Stimulated activated CD8-positive, alpha-beta memory T cell treated with anti-CD3 and anti-CD28 coated beads, Interleukin-15, amount 100 ng/mL, for 24 hours (primary cell): ENCODE data around the gene BAAT.

Source experiments
- DNase-seq: peaks from one replicate; pipeline ENCODE4 v3.0.0-alpha.2; 2020; ENCODE audit warnings: low read depth

Gene BAAT

DNA sequence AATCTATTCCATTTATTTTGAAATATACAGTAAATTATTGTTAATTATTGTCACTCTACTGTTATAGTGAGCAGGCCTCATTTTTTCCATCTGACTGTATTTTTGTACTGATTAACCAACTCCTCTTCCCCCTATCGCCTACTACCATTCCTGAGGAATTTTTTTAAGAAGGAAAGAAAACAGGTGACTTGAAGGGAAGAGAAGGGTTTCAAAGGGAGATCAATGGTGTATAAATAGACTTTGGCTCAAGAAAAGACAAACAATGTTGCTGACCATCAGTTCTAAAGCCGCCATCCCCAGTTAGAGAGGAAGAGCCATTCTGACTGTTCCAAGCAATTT is 69.7 kb downstream of the BAAT start:
- no peak for DNase-seq

DNA sequence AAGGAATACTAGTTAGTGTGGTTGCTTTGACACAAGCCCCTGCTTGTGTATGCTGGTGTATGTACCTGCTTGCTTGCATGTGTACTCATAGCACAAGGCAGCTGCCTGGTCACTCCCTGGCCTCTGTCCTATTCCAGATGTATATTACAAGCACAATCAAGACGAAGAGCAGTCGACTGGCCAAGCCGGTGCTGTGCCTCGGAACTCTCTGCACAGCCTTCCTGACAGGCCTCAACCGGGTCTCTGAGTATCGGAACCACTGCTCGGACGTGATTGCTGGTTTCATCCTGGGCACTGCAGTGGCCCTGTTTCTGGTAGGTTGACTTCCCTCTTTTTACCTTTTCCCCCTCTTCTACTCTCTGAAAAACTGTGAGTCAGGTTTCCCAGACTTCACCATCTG is 72.1 kb downstream of the BAAT start:
- no peak for DNase-seq

DNA sequence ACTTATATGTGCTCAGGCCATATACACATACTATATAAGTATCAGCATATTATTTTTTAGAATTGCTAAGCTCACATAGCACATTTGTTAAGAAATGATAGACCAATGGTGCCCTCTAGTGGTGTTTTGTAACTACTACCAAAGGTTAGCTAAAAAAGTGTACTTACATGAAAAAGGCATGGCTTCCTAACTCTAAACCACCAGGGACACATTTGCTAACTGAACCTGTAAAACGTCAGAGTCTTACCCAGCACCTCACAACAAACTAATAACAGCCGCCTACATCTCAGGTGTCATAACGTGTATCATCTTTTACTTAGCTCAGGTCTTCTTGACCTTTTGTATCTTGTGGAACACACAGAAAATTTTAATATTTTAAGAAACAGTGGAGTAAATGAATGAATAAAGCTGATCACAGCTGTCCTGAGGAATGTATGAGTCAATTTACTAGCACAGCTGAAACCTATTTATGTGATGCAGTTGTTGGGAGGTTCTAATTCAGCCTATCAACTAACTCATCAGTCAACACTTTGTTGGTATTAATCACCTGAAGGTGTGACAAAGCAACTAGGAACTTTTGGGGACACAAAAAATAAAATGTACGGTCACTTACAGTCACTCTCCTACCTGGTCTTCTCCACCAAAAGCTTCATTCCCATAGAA is 72.9 kb downstream of the BAAT start:
- DNase-seq, result no peak

DNA sequence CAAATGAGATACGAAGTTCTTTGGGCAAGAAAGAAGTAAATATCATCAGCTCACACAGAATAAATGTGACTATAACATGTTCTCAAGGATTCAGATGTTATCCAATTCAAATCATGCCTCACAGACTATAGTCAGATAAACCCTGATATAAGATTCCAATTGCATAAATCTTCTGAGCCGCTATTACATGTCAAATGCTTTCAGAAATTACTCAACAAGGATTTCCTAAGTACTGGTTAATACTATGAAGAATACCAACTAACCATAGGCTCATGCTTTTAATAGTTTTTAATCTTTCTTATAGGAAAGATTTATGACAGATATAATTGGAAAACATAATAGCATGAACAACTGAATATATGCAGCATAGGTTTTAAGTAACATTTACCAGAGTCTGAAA is 73.6 kb downstream of the BAAT start:
- DNase-seq, result no peak
